GM19372 (cell line): ENCODE results near the gene RPS19.

Experiments used
- ATAC-seq: cut with Tn5 transposase; IDR thresholded peaks from one replicate; pipeline ENCODE4 v1.9.1; 2021; ENCODE audit warnings: mild to moderate bottlenecking, low read depth, moderate library complexity; ENCODE audit not compliant: unreplicated experiment

Gene RPS19

GRCh38 chr19:41859618-41860418 lies at the start of gene RPS19:
TSS of gene RPS19 (plus strand) at chr19:41860255. CDS start at chr19:41860775, 520 bp downstream.
- ATAC-seq = peak; percentile 75

GRCh38 chr19:41810301-41810700 lies 49.8 kb upstream of the RPS19 start:
- ATAC-seq = no peak

GRCh38 chr19:41811036-41811435 lies 49.0 kb upstream of the RPS19 start:
- no peak for ATAC-seq

- no peak for ATAC-seq
These were observed 48.1 kb upstream of the RPS19 start for GRCh38 chr19:41811981-41812380.

- ATAC-seq = no peak
These were observed 46.1 kb upstream of the RPS19 start for GRCh38 chr19:41813911-41814310.

- ATAC-seq = no peak
These were observed 44.8 kb upstream of the RPS19 start for GRCh38 chr19:41815301-41815700.

- no peak for ATAC-seq
These were observed 43.3 kb upstream of the RPS19 start for GRCh38 chr19:41816761-41817160.

- no peak for ATAC-seq
These were observed 38.9 kb upstream of the RPS19 start for GRCh38 chr19:41821003-41821735.

- ATAC-seq = no peak
These were observed 21.9 kb upstream of the RPS19 start for GRCh38 chr19:41837981-41838708.

- no peak for ATAC-seq
These were observed 20.8 kb upstream of the RPS19 start for GRCh38 chr19:41839211-41839610.

- no peak for ATAC-seq
These were observed 16.7 kb upstream of the RPS19 start for GRCh38 chr19:41843371-41843770.

GRCh38 chr19:41844601-41845000 lies 15.5 kb upstream of the RPS19 start, which contains the start of gene LYPD4:
TSS of gene LYPD4 (minus strand) at chr19:41844683. CDS start at chr19:41839285, 5,398 bp downstream.
- ATAC-seq = no peak

GRCh38 chr19:41845001-41845050 lies 15.2 kb upstream of the RPS19 start, which contains the start of gene DMRTC2:
TSS of gene DMRTC2 (plus strand) at chr19:41845042. CDS start at chr19:41847429, 2,387 bp downstream.
- no peak for ATAC-seq

- ATAC-seq = no peak
These were observed 14.9 kb upstream of the RPS19 start for GRCh38 chr19:41845051-41845590.

GRCh38 chr19:41847351-41848105 lies 12.5 kb upstream of the RPS19 start:
- ATAC-seq = no peak

GRCh38 chr19:41848666-41849065 lies 11.4 kb upstream of the RPS19 start:
- no peak for ATAC-seq

GRCh38 chr19:41849067-41849466 lies 11.0 kb upstream of the RPS19 start:
- ATAC-seq = no peak

- ATAC-seq = no peak
These were observed 9.7 kb upstream of the RPS19 start for GRCh38 chr19:41850381-41850780.

GRCh38 chr19:41851456-41851855 lies 8.6 kb upstream of the RPS19 start:
- ATAC-seq = no peak

- no peak for ATAC-seq
These were observed 6.7 kb upstream of the RPS19 start for GRCh38 chr19:41853344-41853743.

GRCh38 chr19:41853768-41854167 lies 6.3 kb upstream of the RPS19 start:
- no peak for ATAC-seq
